ENCODE results near the gene SIRT4. TPM values are rescaled to one million over a fixed set of nuclear protein-coding genes. Genes with fewer than 3 reads are reported as not detected.

The SIRT4 gene
- total and polyA plus RNA-seq, 10 of the 15 experiments (the other 5 are each of a cell fraction or from before 2014, with no cell fraction given): 0.19 to 0.98 (median 0.44) TPM

DNA sequence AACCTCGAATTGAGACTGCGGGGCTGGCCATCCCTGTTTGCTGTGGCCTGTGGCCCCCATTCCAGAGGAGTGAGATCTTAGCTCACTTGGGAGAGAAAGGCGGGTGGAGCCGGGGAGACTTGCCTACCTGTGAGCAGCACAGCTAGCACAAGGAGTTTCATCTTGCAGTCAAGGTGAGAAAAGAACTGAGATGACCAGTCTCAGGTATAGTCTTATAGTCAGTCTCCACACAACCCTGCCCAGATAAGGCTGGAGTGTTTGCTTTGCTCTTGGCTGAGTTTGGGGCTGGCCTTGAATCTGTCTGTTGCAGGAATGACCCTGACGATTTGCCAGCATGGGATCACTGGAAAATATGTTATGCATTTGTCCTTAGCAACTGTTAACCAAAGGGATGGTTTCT lies 25.5 kb downstream of the SIRT4 start, which contains the start of gene PLA2G1B:
Gene PLA2G1B, minus strand, starts transcription at position 187 of the 400 bp plus-strand sequence. Its CDS starts 26 bp downstream, at position 161.
- in situ Hi-C loops (cut with MboI): loop anchor here (10.0 kb wide), 1 partner anchor 107 kb away; the partner anchor contains the start of gene COX6A1
- TF ChIP-seq ZNF274 (IDR thresholded peaks at IDR 0.05; ENCODE audit: insufficient read depth, insufficient read length) (no peak), DPF2 (IDR thresholded peaks at IDR 0.05) (no peak), CBFB (IDR thresholded peaks at IDR 0.05; ENCODE audit: low read depth) (no peak), STAT3 (IDR thresholded peaks at IDR 0.05; ENCODE audit: low read depth, low read length) (no peak), ZNF207 (IDR thresholded peaks at IDR 0.05; ENCODE audit: borderline replicate concordance) (no peak), TCF3 (IDR thresholded peaks at IDR 0.05; ENCODE audit: borderline replicate concordance, insufficient read depth, low read depth, low read length) (no peak), ZNF384 (IDR thresholded peaks at IDR 0.05; ENCODE audit: borderline replicate concordance, low read depth, low read length) (no peak)

DNA sequence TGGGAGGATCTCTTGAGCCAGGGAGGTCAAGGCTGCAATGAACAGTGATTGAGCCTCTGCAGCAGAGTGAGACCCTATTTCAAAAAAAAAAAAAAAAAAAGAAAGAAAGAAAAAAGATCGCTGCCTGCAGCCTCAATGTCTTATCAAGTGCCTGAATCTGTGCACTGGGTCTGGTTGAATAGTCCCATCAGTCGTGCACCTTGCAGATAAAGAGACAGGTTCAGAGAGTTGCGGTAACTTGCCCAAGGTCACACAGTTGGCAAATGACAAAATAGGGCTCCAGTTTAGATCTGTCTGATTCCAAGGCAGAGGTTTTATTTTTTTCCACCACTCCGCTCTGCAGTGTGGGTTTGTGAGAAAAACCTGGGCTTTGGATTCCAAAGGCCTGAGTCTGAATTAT lies 26.1 kb downstream of the SIRT4 start:
- ChIA-PET POLR2A (no interaction called here), RAD21 (ENCODE audit: unreplicated experiment) (no interaction called here), SMC1A (ENCODE audit: uncharacterized antibody, unreplicated experiment) (interaction anchor here (2.6 kb wide), 1 partner anchor 254 kb away, joined by 8 read pairs; the partner anchor contains the start of gene POP5), CTCF (no interaction called here)
- in situ Hi-C loops (cut with MboI): loop anchor here (10.0 kb wide), 1 partner anchor 107 kb away; the partner anchor contains the start of gene COX6A1
- no peak overlapping the region for H3K9ac ChIP-seq (ENCODE audit: control insufficient read depth, insufficient read depth, low read length)
- intact Hi-C loops (cut with micrococcal nuclease; ENCODE audit: unreplicated experiment): no loop called here
- 51% methylated on average over 4 of the region's 4 CpGs for WGBS (ENCODE audit: insufficient coverage, insufficient replicate concordance, low lambda C conversion rate, missing lambda C conversion rate)
- TF ChIP-seq, protein P1, sequence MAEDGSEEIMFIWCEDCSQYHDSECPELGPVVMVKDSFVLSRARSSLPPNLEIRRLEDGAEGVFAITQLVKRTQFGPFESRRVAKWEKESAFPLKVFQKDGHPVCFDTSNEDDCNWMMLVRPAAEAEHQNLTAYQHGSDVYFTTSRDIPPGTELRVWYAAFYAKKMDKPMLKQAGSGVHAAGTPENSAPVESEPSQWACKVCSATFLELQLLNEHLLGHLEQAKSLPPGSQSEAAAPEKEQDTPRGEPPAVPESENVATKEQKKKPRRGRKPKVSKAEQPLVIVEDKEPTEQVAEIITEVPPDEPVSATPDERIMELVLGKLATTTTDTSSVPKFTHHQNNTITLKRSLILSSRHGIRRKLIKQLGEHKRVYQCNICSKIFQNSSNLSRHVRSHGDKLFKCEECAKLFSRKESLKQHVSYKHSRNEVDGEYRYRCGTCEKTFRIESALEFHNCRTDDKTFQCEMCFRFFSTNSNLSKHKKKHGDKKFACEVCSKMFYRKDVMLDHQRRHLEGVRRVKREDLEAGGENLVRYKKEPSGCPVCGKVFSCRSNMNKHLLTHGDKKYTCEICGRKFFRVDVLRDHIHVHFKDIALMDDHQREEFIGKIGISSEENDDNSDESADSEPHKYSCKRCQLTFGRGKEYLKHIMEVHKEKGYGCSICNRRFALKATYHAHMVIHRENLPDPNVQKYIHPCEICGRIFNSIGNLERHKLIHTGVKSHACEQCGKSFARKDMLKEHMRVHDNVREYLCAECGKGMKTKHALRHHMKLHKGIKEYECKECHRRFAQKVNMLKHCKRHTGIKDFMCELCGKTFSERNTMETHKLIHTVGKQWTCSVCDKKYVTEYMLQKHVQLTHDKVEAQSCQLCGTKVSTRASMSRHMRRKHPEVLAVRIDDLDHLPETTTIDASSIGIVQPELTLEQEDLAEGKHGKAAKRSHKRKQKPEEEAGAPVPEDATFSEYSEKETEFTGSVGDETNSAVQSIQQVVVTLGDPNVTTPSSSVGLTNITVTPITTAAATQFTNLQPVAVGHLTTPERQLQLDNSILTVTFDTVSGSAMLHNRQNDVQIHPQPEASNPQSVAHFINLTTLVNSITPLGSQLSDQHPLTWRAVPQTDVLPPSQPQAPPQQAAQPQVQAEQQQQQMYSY (CRISPR knock-in tag; IDR thresholded peaks at IDR 0.05): no peak
- no peak for TF ChIP-seq IKZF2 (IDR thresholded peaks at IDR 0.05)
- TF ChIP-seq MYC (IDR thresholded peaks at IDR 0.05; ENCODE audit: insufficient read depth, insufficient read length, insufficient replicate concordance, low read length, severe bottlenecking): no peak
- no peak for TF ChIP-seq RBBP5 (conservative IDR thresholded peaks at IDR 0.05)
- H3K4me2 ChIP-seq (ENCODE audit: control insufficient read depth, insufficient read depth): no peak overlapping the region
- no TSS peak for BruUV-seq (replicated peaks)
- no peaks in the 10 kb centered on the region for H3K9me3 ChIP-seq (replicated peaks; ENCODE audit: control insufficient read depth, insufficient read depth, low read length)
- H3K4me3 ChIP-seq: no peak overlapping the region
- H3K27me3 ChIP-seq (replicated peaks in 1 of 2; ENCODE audit: control insufficient read depth in 2 of 2, insufficient read depth in 2 of 2, low read length in 1 of 2): no peaks in the 10 kb centered on the region; a peak in 1 of 4 replicates
- H3K79me2 ChIP-seq (ENCODE audit: control insufficient read depth, insufficient read depth, low read length): no peaks in the 10 kb centered on the region
- no peaks in the 10 kb centered on the region for H4K20me1 ChIP-seq (ENCODE audit: control insufficient read depth, insufficient read depth)
- no peak for FAIRE-seq
- H3K27ac ChIP-seq (ENCODE audit: control insufficient read depth, insufficient read depth): no peak overlapping the region
- no peak overlapping the region for H2AFZ ChIP-seq (ENCODE audit: control insufficient read depth, low read depth, low read length)
- ATAC-seq: no peak
- no peak for DNase-seq (ENCODE audit: low read depth, low spot score)
- H3K36me3 ChIP-seq (ENCODE audit: control insufficient read depth in 2 of 2, insufficient read depth in 2 of 2, low read length in 1 of 2): no peaks in the 10 kb centered on the region
- no peaks in the 10 kb centered on the region for H3K4me1 ChIP-seq (ENCODE audit: control insufficient read depth, insufficient read depth, low read length)

More for the DNA sequence above, 25.5 kb downstream of the SIRT4 start, which contains the start of gene PLA2G1B:
- intact Hi-C loops (cut with micrococcal nuclease; ENCODE audit: unreplicated experiment): no loop called here
- Histone ChIP-seq H3K27ac (ENCODE audit: control insufficient read depth, insufficient read depth) (no peak within 1 kb of the TSS), H3K4me1 (ENCODE audit: control insufficient read depth, insufficient read depth, low read length) (no peaks in the 10 kb centered on the region), H3K36me3 (ENCODE audit: control insufficient read depth in 2 of 2, insufficient read depth in 2 of 2, low read length in 1 of 2) (no peaks in the 10 kb centered on the region), H3K27me3 (replicated peaks in 1 of 2; ENCODE audit: control insufficient read depth in 2 of 2, insufficient read depth in 2 of 2, low read length in 1 of 2) (no peaks in the 10 kb centered on the region), H3K9ac (ENCODE audit: control insufficient read depth, insufficient read depth, low read length) (no peak within 1 kb of the TSS), H3K4me2 (ENCODE audit: control insufficient read depth, insufficient read depth) (no peak within 1 kb of the TSS), H3K79me2 (ENCODE audit: control insufficient read depth, insufficient read depth, low read length) (no peaks in the 10 kb centered on the region), H3K9me3 (replicated peaks; ENCODE audit: control insufficient read depth, insufficient read depth, low read length) (no peaks in the 10 kb centered on the region), H3K4me3 (no peak within 1 kb of the TSS), H4K20me1 (ENCODE audit: control insufficient read depth, insufficient read depth) (no peaks in the 10 kb centered on the region), H2AFZ (ENCODE audit: control insufficient read depth, low read depth, low read length) (no peak within 1 kb of the TSS)
- ATAC-seq (no peak), DNase-seq (ENCODE audit: low read depth, low spot score) (no peak), FAIRE-seq (no peak)
- ChIA-PET SMC1A (ENCODE audit: uncharacterized antibody, unreplicated experiment) (interaction anchor here (0.6 to 2.6 kb wide), 2 partner anchors 127 to 254 kb away, joined by 3 to 8 read pairs; partner anchors contain the start of genes POP5 and RPLP0), POLR2A (no interaction called here), CTCF (interaction anchor here (0.5 to 1.9 kb wide), 9 partner anchors 11 to 836 kb away, joined by 3 to 11 read pairs (median 4); no protein-coding TSS in a partner anchor), RAD21 (ENCODE audit: unreplicated experiment) (interaction anchor here (1.5 kb wide), 1 partner anchor 29 kb away, joined by 3 read pairs; no protein-coding TSS in a partner anchor)
- no TSS peak for BruUV-seq (replicated peaks)
- WGBS (ENCODE audit: insufficient coverage, insufficient replicate concordance, low lambda C conversion rate, missing lambda C conversion rate): 50% methylated on average over 5 of the region's 5 CpGs

Data from GM12878 (cell line).